ENCODE measurements around the gene LIG1.

GRCh38 chr19:48210005-48210404, 39.9 kb upstream of the LIG1 start:
- TF ChIP-seq CTCF (IDR thresholded peaks at IDR 0.05; ENCODE audit: low read depth, low read length, poor library complexity, severe bottlenecking), result no peak
- TF ChIP-seq EZH2phosphoT487 (IDR thresholded peaks at IDR 0.05; ENCODE audit: borderline replicate concordance, low read length), result no peak

Data from DOHH2 (cell line).